Ishikawa (cell line): ENCODE results near the gene VMO1.

Source experiments
- CEBPB ChIP-seq: IDR thresholded peaks from 2 replicates; pipeline ENCODE4 v1.6.1; 2012
- EP300 ChIP-seq: IDR thresholded peaks from 2 replicates; pipeline ENCODE4 v1.6.1; 2012; ENCODE audit warnings: borderline replicate concordance
- REST ChIP-seq: IDR thresholded peaks from 2 replicates; pipeline ENCODE4 v1.6.1; 2012; ENCODE audit warnings: low read depth, mild to moderate bottlenecking
- TAF1 ChIP-seq: IDR thresholded peaks from 2 replicates; pipeline ENCODE4 v1.6.1; 2012; ENCODE audit warnings: low read depth, mild to moderate bottlenecking

- TF ChIP-seq TAF1 (no peak), CEBPB (no peak), REST (no peak), EP300 (no peak)
These were observed 14.5 kb upstream of the VMO1 start for GRCh38 chr17:4800462-4801196.
